RWPE2 (cell line): Measurements from ENCODE around the gene CASQ2.
A peak's percentile ranks its signal among the peaks of the same experiment; 100 is the strongest.

Experiments
- ATAC-seq: fragments of 200-7000 bp; cut with Tn5 transposase; 3 replicates; pipeline ENCODE4 v1.9.1; 2021; ENCODE audit warnings: low read depth
- DNase-seq: peaks from one replicate; pipeline ENCODE4 v3.0.0-alpha.2; 2020; ENCODE audit warnings: low spot score
- H3K27ac ChIP-seq: fragments of 450-650 bp; 2 replicates; pipeline ENCODE4 v1.5.1; 2017; ENCODE audit warnings: mild to moderate bottlenecking; ENCODE audit not compliant: poor library complexity, severe bottlenecking
- H3K27me3 ChIP-seq: fragments of 250-450 bp; sonication (Bioruptor Pico); 2 replicates; pipeline ENCODE4 v1.5.1; 2021; ENCODE audit warnings: mild to moderate bottlenecking, moderate library complexity; ENCODE audit not compliant: insufficient read depth, poor library complexity, severe bottlenecking
- H3K36me3 ChIP-seq: fragments of 250-450 bp; sonication (Bioruptor Pico); 2 replicates; pipeline ENCODE4 v1.5.1; 2020; ENCODE audit warnings: low read depth, mild to moderate bottlenecking, moderate library complexity
- H3K4me1 ChIP-seq: fragments of 250-450 bp; sonication (Bioruptor Pico); 2 replicates; pipeline ENCODE4 v1.5.1; 2021; ENCODE audit warnings: mild to moderate bottlenecking, moderate library complexity; ENCODE audit not compliant: insufficient read depth, poor library complexity, severe bottlenecking
- H3K4me3 ChIP-seq: fragments of 250-450 bp; sonication (Bioruptor Pico); 2 replicates; pipeline ENCODE4 v1.5.1; 2021; ENCODE audit warnings: mild to moderate bottlenecking, moderate library complexity; ENCODE audit not compliant: severe bottlenecking
- H3K9me3 ChIP-seq: fragments of 250-450 bp; sonication (Bioruptor Pico); 2 replicates; pipeline ENCODE4 v1.5.1; 2021; ENCODE audit warnings: mild to moderate bottlenecking, moderate library complexity; ENCODE audit not compliant: severe bottlenecking
- CTCF ChIP-seq: fragments of 450-650 bp; IDR thresholded peaks from one replicate; pipeline ENCODE4 v1.5.1; 2017; ENCODE audit warnings: mild to moderate bottlenecking, moderate library complexity; ENCODE audit not compliant: poor library complexity, severe bottlenecking

CASQ2 gene

GRCh38 chr1:115771094-115771846 lies 2.8 kb upstream of the CASQ2 start:
- no peaks in the 10 kb centered on the region for H3K9me3 ChIP-seq
- TF ChIP-seq CTCF: no peak
- no peak overlapping the region for H3K4me3 ChIP-seq
- H3K36me3 ChIP-seq: no peaks in the 10 kb centered on the region
- no peaks in the 10 kb centered on the region for H3K27me3 ChIP-seq
- ATAC-seq (peak; percentile 15; the same call in 1 of the 3 replicates), DNase-seq (no peak)
- peaks cover 8% of the 10 kb centered on the region for H3K4me1 ChIP-seq
- peak overlapping the region; percentile 58 for H3K27ac ChIP-seq

DNA sequence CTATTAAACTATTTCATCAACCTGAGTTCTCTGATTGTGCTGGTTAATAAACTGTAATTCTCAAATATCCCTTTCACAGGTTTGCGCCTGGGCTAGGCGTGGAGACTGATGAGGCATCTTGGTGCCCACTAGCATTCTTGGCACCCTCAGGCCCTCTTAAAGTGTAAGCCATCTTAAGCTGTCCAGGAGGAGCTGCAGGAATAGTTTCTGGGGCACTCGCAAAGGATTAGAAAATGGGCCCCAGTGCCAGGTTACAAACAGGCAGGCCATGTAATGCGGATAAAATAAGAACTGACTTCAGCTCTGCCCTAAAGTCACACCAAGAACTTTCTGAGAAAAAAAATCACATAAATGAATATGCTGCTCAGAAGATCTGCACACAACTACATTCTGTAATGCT lies 1.1 kb downstream of the CASQ2 start:
- no peak for ATAC-seq
- TF ChIP-seq CTCF: no peak
- H3K4me3 ChIP-seq: no peak overlapping the region

DNA sequence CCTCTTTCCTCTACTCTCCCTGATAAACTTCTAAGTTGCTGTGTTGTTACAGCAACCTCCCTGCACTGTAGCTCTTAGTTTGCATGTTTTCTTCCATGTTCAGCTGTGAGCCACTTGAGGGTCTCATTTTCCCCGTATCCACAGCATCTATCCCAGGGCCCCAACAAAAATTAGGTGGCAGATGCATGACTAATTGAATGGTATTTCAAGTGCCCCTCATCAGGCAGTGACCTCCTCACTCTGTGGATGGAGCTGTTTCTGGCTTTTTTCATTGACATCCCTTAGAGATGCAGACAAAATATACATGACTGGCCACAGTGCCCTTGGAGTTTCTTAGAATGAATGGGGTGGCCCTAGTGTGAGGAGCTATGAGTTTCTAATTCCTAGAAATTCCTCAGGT lies 3.4 kb downstream of the CASQ2 start:
- DNase-seq (no peak), ATAC-seq (no peak)
- no peak for TF ChIP-seq CTCF
- H3K36me3 ChIP-seq: no peaks in the 10 kb centered on the region
- H3K4me3 ChIP-seq: no peak overlapping the region
- no peak overlapping the region for H3K27ac ChIP-seq
- H3K4me1 ChIP-seq: no peaks in the 10 kb centered on the region
- no peaks in the 10 kb centered on the region for H3K27me3 ChIP-seq
- H3K9me3 ChIP-seq: no peaks in the 10 kb centered on the region

More for the DNA sequence above, 1.1 kb downstream of the CASQ2 start:
- no peaks in the 10 kb centered on the region for H3K36me3 ChIP-seq
- H3K9me3 ChIP-seq: no peaks in the 10 kb centered on the region
- H3K4me1 ChIP-seq: peaks cover 8% of the 10 kb centered on the region
- H3K27ac ChIP-seq: no peak overlapping the region
- H3K27me3 ChIP-seq: no peaks in the 10 kb centered on the region
- no peak for DNase-seq

GRCh38 chr1:115764541-115764940 lies 4.0 kb downstream of the CASQ2 start:
- no peak overlapping the region for H3K27ac ChIP-seq
- H3K4me1 ChIP-seq: no peaks in the 10 kb centered on the region
- DNase-seq (no peak), ATAC-seq (peak; percentile 35; the same call in 1 of the 3 replicates)
- H3K36me3 ChIP-seq: no peaks in the 10 kb centered on the region
- no peak overlapping the region for H3K4me3 ChIP-seq
- H3K9me3 ChIP-seq: no peaks in the 10 kb centered on the region
- no peaks in the 10 kb centered on the region for H3K27me3 ChIP-seq
- TF ChIP-seq CTCF: peak; percentile 66

GRCh38 chr1:115762779-115763178 lies 5.7 kb downstream of the CASQ2 start:
- Histone ChIP-seq H3K4me3 (no peak overlapping the region), H3K27ac (no peak overlapping the region), H3K27me3 (no peaks in the 10 kb centered on the region), H3K4me1 (no peaks in the 10 kb centered on the region), H3K9me3 (no peaks in the 10 kb centered on the region), H3K36me3 (no peaks in the 10 kb centered on the region)
- TF ChIP-seq CTCF: no peak
- ATAC-seq (no peak), DNase-seq (no peak)
